Umbilical cord (tissue), 2 donors: ENCODE measurements around the gene ITGB3. TPM values are rescaled to one million over a fixed set of nuclear protein-coding genes. Genes with fewer than 3 reads are reported as not detected.

Experiments
- DNase-seq: peaks from one replicate; pipeline ENCODE4 v3.0.0-alpha.2; 2015; ENCODE audit warnings: low spot score
- total RNA-seq: library from RNA; depleted of rRNA; stranded (reverse); fragments of >200 nt; gene quantifications from one replicate; pipeline ENCODE4 v1.2.3, GENCODE V29; 2014; ENCODE audit warnings: low replicate concordance; ENCODE audit not compliant: insufficient read depth

Gene ITGB3
- total RNA-seq, 1 donor from 2014 or later: 61.4 TPM

GRCh38 chr17:47330548-47330947, 76.9 kb downstream of the ITGB3 start:
- DNase-seq: no peak

- DNase-seq: no peak
Observed at GRCh38 chr17:47332287-47332686, 78.7 kb downstream of the ITGB3 start.

- DNase-seq: no peak
Observed at GRCh38 chr17:47335101-47335936, 81.7 kb downstream of the ITGB3 start.

- no peak for DNase-seq
Observed at GRCh38 chr17:47338026-47338425, 84.4 kb downstream of the ITGB3 start.

- DNase-seq: no peak
Observed at GRCh38 chr17:47352848-47353247, 99.2 kb downstream of the ITGB3 start.

- no peak for DNase-seq
Observed at GRCh38 chr17:47358652-47359051, 105.0 kb downstream of the ITGB3 start.

Other genes with a start within 250 kb of the ITGB3 start
- 91.5 TPM for gene CDC27, start 64.5 kb upstream of the ITGB3 start, total RNA-seq
- 48.9 TPM for gene MYL4, start 44.5 kb upstream of the ITGB3 start, total RNA-seq
- gene EFCAB13, start 70.1 kb downstream of the ITGB3 start, total RNA-seq: 41.2 TPM